ENCODE measurements around the gene MSANTD3. TPM values are rescaled to one million over a fixed set of nuclear protein-coding genes. Genes with fewer than 3 reads are reported as not detected.

MSANTD3 gene
- total RNA-seq, 1 experiment from 2014 or later, result 25.9 TPM

DNA sequence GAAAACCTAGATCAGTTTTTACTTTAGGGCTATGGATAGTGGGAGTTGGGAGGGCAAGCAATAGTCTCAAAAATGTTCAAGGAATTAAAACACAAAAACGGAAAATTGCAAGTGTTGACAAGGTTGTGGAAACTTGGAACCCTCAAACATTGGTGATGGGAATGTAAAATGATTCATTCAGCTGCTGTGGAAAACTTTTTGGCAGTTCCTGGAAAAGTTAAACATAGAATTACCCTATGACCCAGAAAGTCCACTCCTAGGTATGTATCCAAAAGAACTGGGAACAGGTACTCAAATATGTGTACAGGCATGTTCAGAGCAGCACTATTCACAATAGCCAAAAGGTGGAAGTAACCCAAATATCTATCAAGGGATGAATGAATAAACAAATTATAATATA is 1.2 kb upstream of the MSANTD3 start:
- no TSS peak for BruUV-seq (replicated peaks)
- H3K4me1 ChIP-seq, result peaks cover 20% of the 10 kb centered on the region
- ChIA-PET CTCF (interaction anchor here (1.0 to 1.4 kb wide), 2 partner anchors 12 to 47 kb away, joined by 4 to 9 read pairs; partner anchors contain the start of gene TMEFF1), POLR2A (interaction anchor here (0.7 to 1.5 kb wide), 2 partner anchors 14 to 362 kb away, joined by 3 to 12 read pairs; no protein-coding TSS in a partner anchor)
- peak overlapping the region; percentile 63 for H3K4me3 ChIP-seq (ENCODE audit: low read depth, low read length)
- Mint-ChIP-seq H3K27me3 (ENCODE audit: insufficient read depth, unreplicated experiment) (no peaks in the 10 kb centered on the region), H3K4me3 (ENCODE audit: unreplicated experiment) (peak overlapping the region; percentile 99), H3K27ac (ENCODE audit: unreplicated experiment) (peak overlapping the region; percentile 99), H3K9me3 (ENCODE audit: unreplicated experiment) (no peaks in the 10 kb centered on the region), H3K36me3 (ENCODE audit: insufficient read depth, unreplicated experiment) (peaks cover 18% of the 10 kb centered on the region), H3K4me1 (ENCODE audit: low read depth, unreplicated experiment) (peaks cover 37% of the 10 kb centered on the region)
- DNase-seq, result no peak
- no peaks in the 10 kb centered on the region for H3K27me3 ChIP-seq (replicated peaks; ENCODE audit: control insufficient read depth, insufficient read depth, low read length)
- H3K9me3 ChIP-seq, result no peaks in the 10 kb centered on the region
- TF ChIP-seq, protein P1, sequence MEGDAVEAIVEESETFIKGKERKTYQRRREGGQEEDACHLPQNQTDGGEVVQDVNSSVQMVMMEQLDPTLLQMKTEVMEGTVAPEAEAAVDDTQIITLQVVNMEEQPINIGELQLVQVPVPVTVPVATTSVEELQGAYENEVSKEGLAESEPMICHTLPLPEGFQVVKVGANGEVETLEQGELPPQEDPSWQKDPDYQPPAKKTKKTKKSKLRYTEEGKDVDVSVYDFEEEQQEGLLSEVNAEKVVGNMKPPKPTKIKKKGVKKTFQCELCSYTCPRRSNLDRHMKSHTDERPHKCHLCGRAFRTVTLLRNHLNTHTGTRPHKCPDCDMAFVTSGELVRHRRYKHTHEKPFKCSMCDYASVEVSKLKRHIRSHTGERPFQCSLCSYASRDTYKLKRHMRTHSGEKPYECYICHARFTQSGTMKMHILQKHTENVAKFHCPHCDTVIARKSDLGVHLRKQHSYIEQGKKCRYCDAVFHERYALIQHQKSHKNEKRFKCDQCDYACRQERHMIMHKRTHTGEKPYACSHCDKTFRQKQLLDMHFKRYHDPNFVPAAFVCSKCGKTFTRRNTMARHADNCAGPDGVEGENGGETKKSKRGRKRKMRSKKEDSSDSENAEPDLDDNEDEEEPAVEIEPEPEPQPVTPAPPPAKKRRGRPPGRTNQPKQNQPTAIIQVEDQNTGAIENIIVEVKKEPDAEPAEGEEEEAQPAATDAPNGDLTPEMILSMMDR (IDR thresholded peaks at IDR 0.05; ENCODE audit: insufficient read depth in 1 of 2, low read depth in 1 of 2, low read length in 1 of 2, severe bottlenecking in 1 of 2, unreplicated experiment in 1 of 2), result no peak
- intact Hi-C loops (cut with micrococcal nuclease; ENCODE audit: unreplicated experiment), result loop anchor here (1.0 to 5.0 kb wide), 4 partner anchors 14 to 170 kb away; partner anchors contain the start of genes TEX10 and TMEFF1
- H3K36me3 ChIP-seq (ENCODE audit: control insufficient read depth, insufficient read depth, low read length), result no peaks in the 10 kb centered on the region

DNA sequence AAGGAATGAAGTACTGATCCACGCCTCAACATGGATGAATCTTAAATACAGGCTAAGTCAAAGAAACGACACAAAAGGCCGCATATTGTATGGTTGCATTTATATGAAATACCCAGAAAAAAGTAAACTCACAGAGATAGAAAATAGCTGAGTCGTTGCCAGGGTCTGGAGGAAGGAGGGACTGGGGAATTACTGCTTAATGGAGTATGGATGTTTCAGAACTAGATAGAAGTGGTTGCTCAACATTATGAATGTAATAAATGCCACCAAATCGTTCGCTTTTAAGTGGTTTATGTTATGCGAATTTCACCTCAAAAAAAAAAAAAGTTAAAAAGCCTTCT is 784 bp upstream of the MSANTD3 start:
- CTCF ChIA-PET, result interaction anchor here (0.6 to 1.4 kb wide), 4 partner anchors 12 to 1445 kb away, joined by 3 to 9 read pairs (median 4); partner anchors contain the start of gene TMEFF1
- Histone ChIP-seq H3K4me3 (ENCODE audit: low read depth, low read length) (peak overlapping the region; percentile 63), H3K27me3 (replicated peaks; ENCODE audit: control insufficient read depth, insufficient read depth, low read length) (no peaks in the 10 kb centered on the region), H3K4me1 (peaks cover 20% of the 10 kb centered on the region), H3K36me3 (ENCODE audit: control insufficient read depth, insufficient read depth, low read length) (no peaks in the 10 kb centered on the region), H3K9me3 (no peaks in the 10 kb centered on the region)
- intact Hi-C loops (cut with micrococcal nuclease; ENCODE audit: unreplicated experiment), result loop anchor here (1.0 to 5.0 kb wide), 4 partner anchors 15 to 169 kb away; partner anchors contain the start of genes TEX10 and TMEFF1
- Mint-ChIP-seq H3K36me3 (ENCODE audit: insufficient read depth, unreplicated experiment) (peaks cover 19% of the 10 kb centered on the region), H3K4me3 (ENCODE audit: unreplicated experiment) (peak overlapping the region; percentile 99), H3K9me3 (ENCODE audit: unreplicated experiment) (no peaks in the 10 kb centered on the region), H3K27ac (ENCODE audit: unreplicated experiment) (peak overlapping the region; percentile 99), H3K27me3 (ENCODE audit: insufficient read depth, unreplicated experiment) (no peaks in the 10 kb centered on the region), H3K4me1 (ENCODE audit: low read depth, unreplicated experiment) (peaks cover 37% of the 10 kb centered on the region)
- no peak for DNase-seq
- POLR2A ChIA-PET, result interaction anchor here (0.7 to 1.5 kb wide), 2 partner anchors 15 to 363 kb away, joined by 3 to 12 read pairs; no protein-coding TSS in a partner anchor
- BruUV-seq (replicated peaks), result no TSS peak
- TF ChIP-seq, protein P1 (IDR thresholded peaks at IDR 0.05; ENCODE audit: insufficient read depth in 1 of 2, low read depth in 1 of 2, low read length in 1 of 2, severe bottlenecking in 1 of 2, unreplicated experiment in 1 of 2), result no peak

DNA sequence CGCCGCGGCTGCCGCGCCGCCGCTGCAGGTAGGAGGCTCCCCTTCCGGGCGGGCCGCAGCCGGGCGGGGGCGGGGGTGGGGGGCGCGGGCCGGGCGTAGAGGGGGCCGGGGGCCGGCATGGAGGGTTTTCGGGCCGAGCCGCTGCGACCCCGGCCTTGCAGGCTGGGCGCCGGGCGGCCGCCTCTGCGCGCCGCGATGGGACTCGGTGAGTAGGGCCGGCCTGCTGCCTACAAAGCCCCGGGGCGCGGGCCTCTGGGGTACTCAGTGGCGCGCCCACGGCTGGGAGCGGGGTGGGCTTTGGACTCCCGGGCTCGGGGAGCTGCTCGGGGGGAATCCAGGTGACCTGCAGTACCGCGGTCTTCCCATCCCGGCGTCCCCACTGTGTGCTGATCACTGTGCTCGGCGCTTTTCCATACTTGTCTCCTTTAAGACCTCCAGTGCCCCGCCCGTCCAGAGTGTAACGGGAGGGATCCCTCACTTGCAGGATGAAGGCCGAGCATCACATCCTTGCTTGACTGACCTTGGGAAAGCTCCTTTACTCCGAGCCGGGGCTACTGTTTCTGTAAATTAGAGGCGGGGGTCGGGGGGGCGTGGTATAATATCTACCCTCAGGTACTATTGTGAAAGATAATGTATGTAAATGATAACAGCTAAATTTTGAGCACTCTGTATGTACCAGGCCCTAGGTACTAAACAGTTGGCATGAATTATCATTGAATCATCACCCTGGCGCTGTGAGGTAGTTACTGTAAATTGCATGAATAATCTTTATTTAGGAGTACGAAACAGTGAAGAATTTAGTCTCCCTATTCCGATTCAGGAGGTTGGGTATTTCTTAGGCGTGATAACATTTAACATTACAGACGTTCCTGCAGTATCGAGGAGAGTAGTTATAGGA is 672 bp downstream of the MSANTD3 start:
- ChIA-PET POLR2A (interaction anchor here (0.9 to 1.5 kb wide), 2 partner anchors 16 to 45 kb away, joined by 3 to 12 read pairs; partner anchors contain the start of gene TMEFF1), CTCF (interaction anchor here (0.6 kb wide), 1 partner anchor 174 kb away, joined by 4 read pairs; no protein-coding TSS in a partner anchor)
- TF ChIP-seq, protein P1 (IDR thresholded peaks at IDR 0.05; ENCODE audit: insufficient read depth in 1 of 2, low read depth in 1 of 2, low read length in 1 of 2, severe bottlenecking in 1 of 2, unreplicated experiment in 1 of 2), result no peak
- Histone ChIP-seq H3K36me3 (ENCODE audit: control insufficient read depth, insufficient read depth, low read length) (no peaks in the 10 kb centered on the region), H3K4me3 (ENCODE audit: low read depth, low read length) (peak overlapping the region; percentile 61), H3K4me1 (peaks cover 20% of the 10 kb centered on the region), H3K9me3 (no peaks in the 10 kb centered on the region), H3K27me3 (replicated peaks; ENCODE audit: control insufficient read depth, insufficient read depth, low read length) (no peaks in the 10 kb centered on the region)
- no peak overlapping the region for H3K27ac Mint-ChIP-seq (ENCODE audit: unreplicated experiment)
- H3K36me3 Mint-ChIP-seq (ENCODE audit: insufficient read depth, unreplicated experiment), result peaks cover 25% of the 10 kb centered on the region
- H3K9me3 Mint-ChIP-seq (ENCODE audit: unreplicated experiment), result no peaks in the 10 kb centered on the region
- no peaks in the 10 kb centered on the region for H3K27me3 Mint-ChIP-seq (ENCODE audit: insufficient read depth, unreplicated experiment)
- H3K4me1 Mint-ChIP-seq (ENCODE audit: low read depth, unreplicated experiment), result peaks cover 37% of the 10 kb centered on the region
- BruUV-seq (replicated peaks), result TSS peak; percentile 45
- peak overlapping the region; percentile 75 for H3K4me3 Mint-ChIP-seq (ENCODE audit: unreplicated experiment)
- DNase-seq, result peak in 1 of 2 experiments; percentile 58
- intact Hi-C loops (cut with micrococcal nuclease; ENCODE audit: unreplicated experiment), result loop anchor here (1.0 to 5.0 kb wide), 3 partner anchors 11 to 75 kb away; partner anchors contain the start of genes TEX10 and TMEFF1

All from Caco-2 (cell line).